ENCODE data around the gene CAMK1.

- TF ChIP-seq POLR2A (IDR thresholded peaks at IDR 0.05; ENCODE audit: low read length) (no peak), GATA1 (IDR thresholded peaks at IDR 0.05; ENCODE audit: low read depth, low read length) (no peak)
Observed at GRCh38 chr3:9729419-9729818, 40.3 kb downstream of the CAMK1 start.

Measured in erythroblast (primary cell).